ENCODE measurements around the gene SSNA1. TPM values are rescaled to one million over a fixed set of nuclear protein-coding genes. Genes with fewer than 3 reads are reported as not detected.

Gene SSNA1
- total RNA-seq, 1 donor from 2014 or later = 97.9 TPM

DNA sequence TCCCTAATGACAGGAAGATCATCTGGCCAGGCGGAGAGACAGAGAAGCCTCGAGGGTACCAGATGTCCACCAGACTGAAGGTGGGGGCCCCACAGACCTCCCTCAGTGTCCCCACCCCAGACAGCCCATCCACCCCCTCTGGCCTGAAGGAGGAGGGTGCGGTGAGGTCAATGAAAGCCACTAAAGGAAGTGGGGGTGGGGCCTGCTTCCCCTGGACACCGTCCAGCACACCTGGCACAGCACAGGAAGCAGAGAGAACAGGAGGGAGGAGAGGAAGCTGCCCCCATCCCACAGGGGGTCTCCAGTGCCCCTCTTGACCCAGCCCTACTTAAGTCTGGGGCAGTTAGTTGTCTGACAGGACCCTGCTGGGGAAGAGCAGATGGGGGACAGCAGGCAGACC lies 29.9 kb upstream of the SSNA1 start:
- TF ChIP-seq, protein P1, sequence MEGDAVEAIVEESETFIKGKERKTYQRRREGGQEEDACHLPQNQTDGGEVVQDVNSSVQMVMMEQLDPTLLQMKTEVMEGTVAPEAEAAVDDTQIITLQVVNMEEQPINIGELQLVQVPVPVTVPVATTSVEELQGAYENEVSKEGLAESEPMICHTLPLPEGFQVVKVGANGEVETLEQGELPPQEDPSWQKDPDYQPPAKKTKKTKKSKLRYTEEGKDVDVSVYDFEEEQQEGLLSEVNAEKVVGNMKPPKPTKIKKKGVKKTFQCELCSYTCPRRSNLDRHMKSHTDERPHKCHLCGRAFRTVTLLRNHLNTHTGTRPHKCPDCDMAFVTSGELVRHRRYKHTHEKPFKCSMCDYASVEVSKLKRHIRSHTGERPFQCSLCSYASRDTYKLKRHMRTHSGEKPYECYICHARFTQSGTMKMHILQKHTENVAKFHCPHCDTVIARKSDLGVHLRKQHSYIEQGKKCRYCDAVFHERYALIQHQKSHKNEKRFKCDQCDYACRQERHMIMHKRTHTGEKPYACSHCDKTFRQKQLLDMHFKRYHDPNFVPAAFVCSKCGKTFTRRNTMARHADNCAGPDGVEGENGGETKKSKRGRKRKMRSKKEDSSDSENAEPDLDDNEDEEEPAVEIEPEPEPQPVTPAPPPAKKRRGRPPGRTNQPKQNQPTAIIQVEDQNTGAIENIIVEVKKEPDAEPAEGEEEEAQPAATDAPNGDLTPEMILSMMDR (IDR thresholded peaks at IDR 0.05; ENCODE audit: insufficient read depth, low read length, severe bottlenecking) = no peak
- no peaks in the 10 kb centered on the region for H3K36me3 ChIP-seq (ENCODE audit: control insufficient read depth, insufficient read depth, low read length)
- FAIRE-seq = no peak
- DNase-seq (ENCODE audit: low read depth) = no peak
- peaks cover 13% of the 10 kb centered on the region for H3K27me3 ChIP-seq (ENCODE audit: control insufficient read depth, insufficient read depth, low read length)
- no peak overlapping the region for H3K4me3 ChIP-seq (ENCODE audit: low read depth, low read length)

DNA sequence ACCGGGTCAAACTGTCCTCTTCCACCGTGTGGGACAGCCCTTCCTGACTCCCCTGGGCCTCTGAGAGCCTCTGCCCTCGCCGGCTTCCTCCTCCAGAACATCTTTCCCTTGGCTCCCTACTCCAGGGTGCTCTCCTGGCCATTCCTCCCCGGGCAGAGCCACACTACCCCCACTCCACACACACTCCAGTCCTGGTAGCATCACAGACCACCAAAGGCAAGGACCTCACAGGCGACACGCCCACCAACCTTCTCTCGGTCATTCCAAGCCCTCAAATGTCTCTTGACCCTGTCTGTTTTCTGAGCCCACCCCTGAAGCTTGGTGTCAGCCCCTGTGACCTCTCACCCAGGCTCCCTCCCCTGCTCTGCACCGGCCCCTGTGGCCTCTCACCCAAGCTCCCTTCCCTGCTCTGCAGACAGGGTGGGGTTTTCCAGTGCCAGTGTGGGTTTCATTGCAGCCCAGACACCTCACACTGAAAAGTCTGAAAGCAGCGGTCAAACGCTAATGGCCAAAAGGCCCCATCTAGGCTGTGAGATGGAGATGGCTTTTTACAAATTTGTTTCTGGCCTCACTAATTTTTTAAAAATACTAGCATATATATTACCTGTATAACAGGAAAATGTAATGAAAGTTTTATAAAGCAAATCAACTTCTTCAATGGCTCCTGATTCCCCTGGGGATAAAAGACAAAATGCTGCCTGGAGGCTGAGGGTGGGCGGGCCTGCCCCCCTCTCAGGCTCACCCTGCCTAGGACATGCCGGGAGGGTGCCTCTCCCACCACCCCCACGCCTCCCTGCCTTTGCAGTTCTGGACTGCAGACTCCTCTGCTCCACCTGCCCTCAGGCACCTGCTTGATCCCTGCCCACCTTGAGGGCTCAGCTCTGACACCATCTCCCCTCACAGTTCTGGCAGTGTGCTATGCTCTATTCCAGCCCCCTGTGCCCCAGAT lies 29.1 kb upstream of the SSNA1 start:
- no peak for DNase-seq (ENCODE audit: low read depth)
- FAIRE-seq = no peak
- Histone ChIP-seq H3K27me3 (ENCODE audit: control insufficient read depth, insufficient read depth, low read length) (peaks cover 13% of the 10 kb centered on the region), H3K4me3 (ENCODE audit: low read depth, low read length) (no peak overlapping the region), H3K36me3 (ENCODE audit: control insufficient read depth, insufficient read depth, low read length) (no peaks in the 10 kb centered on the region)
- TF ChIP-seq, protein P1 (IDR thresholded peaks at IDR 0.05; ENCODE audit: insufficient read depth, low read length, severe bottlenecking) = no peak

DNA sequence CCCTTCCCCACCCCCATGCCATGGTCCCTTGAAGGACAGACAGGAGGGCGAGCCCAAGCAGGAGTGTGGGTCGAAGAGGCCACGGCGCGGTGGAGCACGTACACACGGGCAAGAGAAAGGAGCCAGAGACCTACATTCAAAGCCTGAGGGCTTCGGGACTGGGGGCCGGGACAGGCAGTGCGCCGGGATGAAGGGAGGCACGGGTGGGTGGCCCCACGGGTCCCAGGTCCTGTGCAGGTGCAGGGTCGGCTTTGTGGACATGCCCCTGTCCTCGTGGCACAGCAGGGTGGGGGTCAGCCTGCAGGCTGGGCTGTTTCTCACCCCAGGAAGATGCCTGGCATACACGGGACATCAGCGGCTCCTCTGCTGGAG lies 28.4 kb upstream of the SSNA1 start:
- Histone ChIP-seq H3K27me3 (ENCODE audit: control insufficient read depth, insufficient read depth, low read length) (peaks cover 18% of the 10 kb centered on the region), H3K4me3 (ENCODE audit: low read depth, low read length) (no peak overlapping the region), H3K36me3 (ENCODE audit: control insufficient read depth, insufficient read depth, low read length) (no peaks in the 10 kb centered on the region)
- DNase-seq (ENCODE audit: low read depth) (no peak), FAIRE-seq (no peak)
- TF ChIP-seq, protein P1 (IDR thresholded peaks at IDR 0.05; ENCODE audit: insufficient read depth, low read length, severe bottlenecking) = no peak

DNA sequence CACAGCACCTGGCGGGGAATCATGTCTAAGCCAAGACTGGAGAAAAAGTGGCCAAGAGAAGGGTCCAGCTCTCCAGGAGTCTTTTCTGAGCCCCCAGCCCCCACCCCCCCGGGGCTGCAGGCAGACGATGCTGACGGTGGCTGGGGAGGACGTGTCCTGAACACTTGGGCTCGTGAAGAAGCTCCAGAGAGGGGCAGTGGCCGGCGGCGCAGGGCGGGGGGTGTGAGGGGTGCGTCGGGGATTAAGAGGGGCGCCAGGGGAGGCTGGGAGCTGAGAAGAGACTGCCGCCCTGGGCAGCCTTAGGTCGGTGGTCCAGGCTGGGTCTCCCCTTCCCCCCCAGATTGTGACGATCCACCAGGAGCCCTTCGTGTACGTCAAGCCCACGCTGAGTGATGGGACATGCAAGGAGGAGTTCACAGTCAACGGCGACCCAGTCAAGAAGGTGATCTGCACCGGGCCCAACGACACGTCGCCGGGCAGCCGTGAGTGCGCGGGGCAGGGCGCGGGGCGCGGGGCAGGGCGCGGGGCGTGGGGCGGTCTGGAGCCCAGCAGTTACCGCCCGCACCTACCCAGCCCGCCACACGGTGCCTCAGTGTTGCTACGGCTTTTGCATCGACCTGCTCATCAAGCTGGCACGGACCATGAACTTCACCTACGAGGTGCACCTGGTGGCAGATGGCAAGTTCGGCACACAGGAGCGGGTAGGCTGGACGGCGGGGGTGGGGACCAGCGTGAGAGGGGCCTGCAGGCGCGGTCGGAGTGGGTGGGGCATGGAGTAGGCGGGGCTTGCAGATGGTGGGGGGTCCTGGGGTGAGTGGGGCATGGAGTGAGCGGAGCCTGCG lies 27.5 kb upstream of the SSNA1 start:
- DNase-seq (ENCODE audit: low read depth) (no peak), FAIRE-seq (no peak)
- no peaks in the 10 kb centered on the region for H3K36me3 ChIP-seq (ENCODE audit: control insufficient read depth, insufficient read depth, low read length)
- peaks cover 16% of the 10 kb centered on the region for H3K27me3 ChIP-seq (ENCODE audit: control insufficient read depth, insufficient read depth, low read length)
- TF ChIP-seq, protein P1 (IDR thresholded peaks at IDR 0.05; ENCODE audit: insufficient read depth, low read length, severe bottlenecking) = no peak
- no peak overlapping the region for H3K4me3 ChIP-seq (ENCODE audit: low read depth, low read length)

DNA sequence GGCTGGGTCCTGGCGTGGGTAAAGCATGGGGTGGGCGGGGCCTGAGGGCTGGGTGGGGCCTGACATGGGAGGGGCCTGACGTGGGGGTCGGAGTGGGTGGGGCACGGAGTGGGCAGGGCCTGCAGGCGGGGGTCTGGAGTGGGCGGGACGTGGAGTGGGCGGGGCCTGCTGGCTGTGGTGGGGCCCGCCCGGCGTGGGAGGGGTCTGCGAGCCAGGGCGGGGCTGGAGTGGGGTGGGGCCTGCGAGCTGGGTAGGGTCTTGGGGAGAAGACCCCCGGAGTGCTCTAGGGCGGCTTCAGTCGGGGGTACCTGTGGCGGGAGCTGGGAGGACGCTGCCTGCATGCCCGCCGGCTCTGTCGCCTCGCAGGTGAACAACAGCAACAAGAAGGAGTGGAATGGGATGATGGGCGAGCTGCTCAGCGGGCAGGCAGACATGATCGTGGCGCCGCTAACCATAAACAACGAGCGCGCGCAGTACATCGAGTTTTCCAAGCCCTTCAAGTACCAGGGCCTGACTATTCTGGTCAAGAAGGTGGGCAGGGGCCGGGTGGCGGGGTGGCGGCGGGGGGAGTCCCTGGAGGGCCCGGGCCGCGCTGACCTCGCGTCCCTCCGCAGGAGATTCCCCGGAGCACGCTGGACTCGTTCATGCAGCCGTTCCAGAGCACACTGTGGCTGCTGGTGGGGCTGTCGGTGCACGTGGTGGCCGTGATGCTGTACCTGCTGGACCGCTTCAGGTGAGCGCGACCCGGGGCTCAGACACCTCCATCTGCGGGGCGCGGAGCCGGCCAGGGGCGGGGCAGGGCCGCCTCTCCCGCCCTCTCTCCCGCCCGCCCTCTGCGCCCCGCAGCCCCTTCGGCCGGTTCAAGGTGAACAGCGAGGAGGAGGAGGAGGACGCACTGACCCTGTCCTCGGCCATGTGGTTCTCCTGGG lies 26.7 kb upstream of the SSNA1 start:
- FAIRE-seq (no peak), DNase-seq (ENCODE audit: low read depth) (no peak)
- TF ChIP-seq, protein P1 (IDR thresholded peaks at IDR 0.05; ENCODE audit: insufficient read depth, low read length, severe bottlenecking) = no peak
- Histone ChIP-seq H3K27me3 (ENCODE audit: control insufficient read depth, insufficient read depth, low read length) (peaks cover 20% of the 10 kb centered on the region), H3K4me3 (ENCODE audit: low read depth, low read length) (no peak overlapping the region), H3K36me3 (ENCODE audit: control insufficient read depth, insufficient read depth, low read length) (no peaks in the 10 kb centered on the region)
